GM12874 (cell line): ENCODE measurements around the gene HERC4.

ENCODE experiments used
- CTCF ChIP-seq: IDR thresholded peaks from 2 replicates; pipeline ENCODE4 v1.5.1; 2011; ENCODE audit warnings: low read depth, mild to moderate bottlenecking, control low read depth, low read length, moderate library complexity; ENCODE audit not compliant: insufficient read depth

The HERC4 gene

GRCh38 chr10:68103901-68104300 lies 28.8 kb upstream of the HERC4 start:
- TF ChIP-seq CTCF, result no peak

DNA sequence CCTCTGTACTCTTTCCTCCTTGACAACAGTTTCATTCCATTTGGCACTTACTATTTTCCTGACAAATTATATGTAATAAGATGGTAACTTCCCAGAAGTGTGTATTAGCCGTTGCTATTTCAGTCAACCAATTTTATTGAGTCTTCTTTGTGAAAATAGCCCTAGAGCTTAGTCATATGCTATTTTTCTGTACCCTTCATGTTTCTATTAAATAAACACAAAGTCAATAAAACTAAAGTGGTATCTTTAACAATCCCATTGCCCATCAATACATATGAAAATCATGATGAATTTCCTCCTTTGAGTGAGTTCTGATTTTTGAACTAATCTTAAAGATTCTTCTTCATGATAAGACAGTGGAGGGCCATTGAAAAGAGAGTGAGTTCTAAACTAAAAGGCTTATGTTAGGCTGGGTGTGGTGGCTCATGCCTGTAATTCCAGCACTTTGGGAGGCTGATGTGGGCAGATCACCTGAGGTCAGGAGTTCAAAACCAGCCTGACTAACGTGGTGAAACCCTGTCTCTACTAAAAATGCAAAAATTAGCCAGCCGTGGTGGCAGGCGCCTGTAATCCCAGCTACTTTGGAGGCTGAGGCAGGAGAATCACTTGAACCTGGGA lies 28.3 kb upstream of the HERC4 start:
- TF ChIP-seq CTCF, result no peak

DNA sequence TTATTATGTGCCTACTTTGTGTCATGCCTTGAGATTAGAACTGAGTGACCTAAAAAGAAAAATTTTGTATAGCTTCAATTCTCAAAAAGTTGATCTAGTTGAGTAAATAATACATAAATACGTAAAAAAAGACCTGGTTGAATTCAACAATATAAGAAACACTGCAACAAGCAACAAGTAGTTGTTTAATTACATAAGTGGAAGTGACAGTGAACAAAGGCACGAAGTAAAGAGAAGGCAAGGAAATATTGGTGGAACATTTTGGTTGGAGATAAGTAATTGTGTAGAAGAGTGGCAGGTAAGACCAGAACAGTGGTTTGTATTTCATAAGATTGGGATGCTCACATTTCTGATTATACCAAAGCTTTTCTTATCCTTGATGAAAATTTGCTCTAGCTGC lies 26.0 kb upstream of the HERC4 start:
- no peak for TF ChIP-seq CTCF

- no peak for TF ChIP-seq CTCF
These were observed 24.7 kb upstream of the HERC4 start for GRCh38 chr10:68099736-68100135.

DNA sequence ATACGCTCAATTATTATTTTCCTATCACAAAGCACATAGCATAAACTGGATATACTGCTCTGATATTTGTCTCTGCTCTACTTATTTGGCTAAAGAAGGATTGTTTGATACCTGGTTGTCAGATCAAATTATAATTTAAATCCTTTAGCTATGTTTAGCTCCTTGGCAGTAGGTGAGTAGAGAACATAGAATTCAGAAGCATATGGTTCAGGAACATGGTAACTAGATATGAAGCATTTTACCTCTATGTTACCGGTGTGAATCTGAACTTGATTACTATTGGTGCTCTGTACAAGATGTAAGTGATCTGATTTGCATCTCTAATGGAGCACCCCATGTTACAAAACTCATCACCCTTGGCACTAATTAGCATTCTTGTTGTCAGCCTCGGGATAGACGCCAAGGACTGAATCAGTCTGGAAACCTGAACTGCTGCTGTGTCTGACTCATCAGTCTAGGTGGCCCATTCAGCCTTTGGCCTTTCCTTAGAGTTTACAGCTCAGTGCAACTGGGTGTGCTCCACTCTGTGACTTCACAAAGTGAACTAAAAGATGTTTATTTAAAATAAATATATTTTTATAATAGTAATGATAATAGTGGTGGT lies 21.9 kb upstream of the HERC4 start:
- no peak for TF ChIP-seq CTCF

DNA sequence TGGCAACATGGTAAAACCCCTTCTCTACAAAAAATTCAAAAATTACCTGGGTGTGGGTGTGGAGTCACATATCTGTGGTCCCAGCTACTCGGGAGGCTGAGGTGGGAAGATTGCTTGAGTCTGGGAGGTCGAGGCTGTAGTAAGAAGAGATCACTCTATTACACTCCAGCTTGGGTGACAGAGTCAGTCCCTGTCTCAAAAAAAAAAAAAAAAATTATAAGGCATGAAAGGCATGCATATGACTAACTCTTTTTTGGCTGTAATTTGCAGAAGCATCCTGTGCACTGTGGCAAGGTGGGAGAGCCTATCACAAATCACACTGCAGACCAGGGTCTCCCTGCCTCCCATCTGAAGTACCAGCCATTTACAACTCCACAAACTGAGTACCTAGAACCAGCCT lies 20.1 kb upstream of the HERC4 start:
- no peak for TF ChIP-seq CTCF

DNA sequence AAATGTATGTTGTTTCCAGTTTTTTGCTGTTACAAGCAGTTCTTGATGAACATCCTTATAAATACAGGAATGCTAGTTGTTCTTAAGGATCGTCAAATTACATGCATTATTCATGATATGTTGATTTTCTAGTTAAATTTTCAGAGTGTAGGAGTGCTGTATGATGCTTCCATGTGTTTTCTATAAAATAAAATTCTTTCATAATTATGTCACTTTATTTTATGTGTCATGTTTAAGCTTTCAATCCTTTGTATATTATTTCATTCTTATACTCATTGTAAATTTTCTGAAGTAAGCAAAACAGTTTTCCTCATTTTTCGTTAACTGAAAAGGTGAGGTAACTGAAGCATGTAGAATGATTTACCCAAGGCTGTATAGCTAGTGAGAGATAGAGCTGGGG lies 17.4 kb upstream of the HERC4 start:
- TF ChIP-seq CTCF, result no peak

- TF ChIP-seq CTCF, result no peak
These were observed 15.5 kb upstream of the HERC4 start for GRCh38 chr10:68090586-68090985.
